Activated T-helper 1 cell treated with anti-CD3 and anti-CD28 coated beads, Interleukin-12 subunit alpha, Interleukin-12 subunit beta, Interleukin-2, Interleukin-4 antibody, amounts not matched to agents 30 ng/mL and 10 ng/mL and 1 ng/mL, durations not matched to agents 14 hours and 24 hours and 36 hours (primary cell): ENCODE results near the gene KRTAP10-12. TPM values are rescaled to one million over a fixed set of nuclear protein-coding genes. Genes with fewer than 3 reads are reported as not detected.
"Not testable (repeated sequence)": the region's sequence is repeated elsewhere in the genome, so short reads cannot be mapped to it uniquely, and the experiment has no call there.

Experiments used
- DNase-seq: peaks from one replicate; pipeline ENCODE4 v3.0.0; 2021; ENCODE audit warnings: low spot score
- H3K27ac Mint-ChIP-seq: one replicate; pipeline ENCODE4 v1.8.0; 2021; ENCODE audit warnings: mild to moderate bottlenecking, mixed read lengths
- H3K27me3 Mint-ChIP-seq: one replicate; pipeline ENCODE4 v1.8.0; 2022; ENCODE audit warnings: mild to moderate bottlenecking, moderate library complexity, mixed read lengths; ENCODE audit not compliant: insufficient read depth
- H3K36me3 Mint-ChIP-seq: one replicate; pipeline ENCODE4 v1.8.0; 2021; ENCODE audit warnings: low read depth, mixed read lengths
- H3K4me1 Mint-ChIP-seq: one replicate; pipeline ENCODE4 v1.8.0; 2021; ENCODE audit warnings: low read depth, mixed read lengths
- H3K4me3 Mint-ChIP-seq: one replicate; pipeline ENCODE4 v1.8.0; 2021; ENCODE audit warnings: mild to moderate bottlenecking, moderate library complexity, mixed read lengths
- H3K9me3 Mint-ChIP-seq: one replicate; pipeline ENCODE4 v1.8.0; 2021; ENCODE audit warnings: mixed read lengths
- intact Hi-C: fragments of 100-400 bp; cut with micrococcal nuclease; formaldehyde crosslinking; loops from one replicate; pipeline ENCODE4 v1.15.1; 2024
- total RNA-seq: library from RNA; stranded (reverse); gene quantifications from 2 replicates; pipeline ENCODE4 v1.2.3, GENCODE V29; 2022

The KRTAP10-12 gene
- total RNA-seq, 1 donor from 2014 or later: not detected

GRCh38 chr21:44681861-44682579 lies 15.0 kb upstream of the KRTAP10-12 start, which contains the start of gene KRTAP12-1:
Gene KRTAP12-1 (minus strand): TSS chr21:44682163. CDS start chr21:44682123, 40 bp downstream.
- Mint-ChIP-seq H3K4me3 (no peak within 1 kb of the TSS), H3K36me3 (no peaks in the 10 kb centered on the region), H3K27me3 (peaks cover 30% of the 10 kb centered on the region), H3K9me3 (no peaks in the 10 kb centered on the region), H3K4me1 (peaks cover 14% of the 10 kb centered on the region), H3K27ac (no peak within 1 kb of the TSS)
- intact Hi-C loops: no loop called here
- no peak for DNase-seq

- H3K9me3 Mint-ChIP-seq: no peaks in the 10 kb centered on the region
- H3K27me3 Mint-ChIP-seq: peaks cover 30% of the 10 kb centered on the region
- H3K4me1 Mint-ChIP-seq: peaks cover 19% of the 10 kb centered on the region
- H3K27ac Mint-ChIP-seq: no peak overlapping the region
- no peaks in the 10 kb centered on the region for H3K36me3 Mint-ChIP-seq
- no peak for DNase-seq
- intact Hi-C loops: no loop called here
- no peak overlapping the region for H3K4me3 Mint-ChIP-seq
These were observed 14.3 kb upstream of the KRTAP10-12 start for GRCh38 chr21:44682580-44683151.

- Mint-ChIP-seq H3K36me3 (no peaks in the 10 kb centered on the region), H3K9me3 (no peaks in the 10 kb centered on the region), H3K27ac (no peak overlapping the region), H3K4me3 (no peak overlapping the region), H3K4me1 (peaks cover 19% of the 10 kb centered on the region), H3K27me3 (peaks cover 27% of the 10 kb centered on the region)
- no peak for DNase-seq
- intact Hi-C loops: no loop called here
These were observed 12.9 kb upstream of the KRTAP10-12 start for GRCh38 chr21:44684077-44684476.

- H3K27me3 Mint-ChIP-seq: peaks cover 23% of the 10 kb centered on the region
- H3K36me3 Mint-ChIP-seq: no peaks in the 10 kb centered on the region
- no peak for DNase-seq
- no peak overlapping the region for H3K4me3 Mint-ChIP-seq
- intact Hi-C loops: no loop called here
- H3K9me3 Mint-ChIP-seq: no peaks in the 10 kb centered on the region
- peaks cover 19% of the 10 kb centered on the region for H3K4me1 Mint-ChIP-seq
- H3K27ac Mint-ChIP-seq: no peak overlapping the region
These were observed 12.5 kb upstream of the KRTAP10-12 start for GRCh38 chr21:44684483-44684882.

GRCh38 chr21:44685050-44685449 lies 11.9 kb upstream of the KRTAP10-12 start:
- H3K4me3 Mint-ChIP-seq, H3K27ac Mint-ChIP-seq, H3K9me3 Mint-ChIP-seq, intact Hi-C loops, DNase-seq, H3K36me3 Mint-ChIP-seq: not testable (repeated sequence)
- peaks cover 23% of the 10 kb centered on the region for H3K27me3 Mint-ChIP-seq
- peaks cover 19% of the 10 kb centered on the region for H3K4me1 Mint-ChIP-seq

- Mint-ChIP-seq H3K9me3 (no peaks in the 10 kb centered on the region), H3K4me3 (peak overlapping the region; percentile 27), H3K27me3 (peaks cover 20% of the 10 kb centered on the region), H3K27ac (no peak overlapping the region), H3K4me1 (peaks cover 19% of the 10 kb centered on the region), H3K36me3 (no peaks in the 10 kb centered on the region)
- intact Hi-C loops: no loop called here
- DNase-seq: no peak
These were observed 10.8 kb upstream of the KRTAP10-12 start for GRCh38 chr21:44686000-44686781.

- H3K36me3 Mint-ChIP-seq: no peaks in the 10 kb centered on the region
- H3K27ac Mint-ChIP-seq: no peak overlapping the region
These were observed 10.0 kb upstream of the KRTAP10-12 start for GRCh38 chr21:44686843-44687561.

GRCh38 chr21:44687671-44688070 lies 9.3 kb upstream of the KRTAP10-12 start:
- intact Hi-C loops: no loop called here
- H3K36me3 Mint-ChIP-seq: no peaks in the 10 kb centered on the region
- peaks cover 15% of the 10 kb centered on the region for H3K27me3 Mint-ChIP-seq
- peaks cover 19% of the 10 kb centered on the region for H3K4me1 Mint-ChIP-seq
- DNase-seq: no peak
- H3K4me3 Mint-ChIP-seq: no peak overlapping the region
- no peak overlapping the region for H3K27ac Mint-ChIP-seq
- peaks cover 4% of the 10 kb centered on the region for H3K9me3 Mint-ChIP-seq

More at GRCh38 chr21:44686843-44687561, 10.0 kb upstream of the KRTAP10-12 start:
- DNase-seq: no peak
- Mint-ChIP-seq H3K4me3 (no peak overlapping the region), H3K9me3 (no peaks in the 10 kb centered on the region), H3K27me3 (peaks cover 21% of the 10 kb centered on the region), H3K4me1 (peaks cover 19% of the 10 kb centered on the region)
- intact Hi-C loops: no loop called here

- peaks cover 18% of the 10 kb centered on the region for H3K27me3 Mint-ChIP-seq
- intact Hi-C loops, H3K36me3 Mint-ChIP-seq, DNase-seq, H3K27ac Mint-ChIP-seq, H3K4me3 Mint-ChIP-seq: not testable (repeated sequence)
- peaks cover 19% of the 10 kb centered on the region for H3K4me1 Mint-ChIP-seq
- peaks cover 19% of the 10 kb centered on the region for H3K9me3 Mint-ChIP-seq
These were observed 7.2 kb upstream of the KRTAP10-12 start for GRCh38 chr21:44689740-44690139.

- Mint-ChIP-seq H3K9me3 (peaks cover 19% of the 10 kb centered on the region), H3K27me3 (peaks cover 28% of the 10 kb centered on the region), H3K36me3 (no peaks in the 10 kb centered on the region), H3K4me1 (peaks cover 8% of the 10 kb centered on the region), H3K4me3 (no peak overlapping the region), H3K27ac (no peak overlapping the region)
- intact Hi-C loops: no loop called here
- DNase-seq: no peak
These were observed 5.3 kb upstream of the KRTAP10-12 start for GRCh38 chr21:44691686-44692085.

- H3K4me3 Mint-ChIP-seq: no peak overlapping the region
- intact Hi-C loops: no loop called here
- DNase-seq: no peak
- peaks cover 19% of the 10 kb centered on the region for H3K9me3 Mint-ChIP-seq
- H3K27ac Mint-ChIP-seq: no peak overlapping the region
- no peaks in the 10 kb centered on the region for H3K36me3 Mint-ChIP-seq
- H3K4me1 Mint-ChIP-seq: no peaks in the 10 kb centered on the region
- H3K27me3 Mint-ChIP-seq: peaks cover 35% of the 10 kb centered on the region
These were observed 4.0 kb upstream of the KRTAP10-12 start for GRCh38 chr21:44692798-44693512.

GRCh38 chr21:44694776-44695175 lies 2.2 kb upstream of the KRTAP10-12 start:
- no peak for DNase-seq
- no peak overlapping the region for H3K27ac Mint-ChIP-seq
- no peaks in the 10 kb centered on the region for H3K36me3 Mint-ChIP-seq
- no peak overlapping the region for H3K4me3 Mint-ChIP-seq
- peaks cover 19% of the 10 kb centered on the region for H3K9me3 Mint-ChIP-seq
- intact Hi-C loops: no loop called here
- no peaks in the 10 kb centered on the region for H3K4me1 Mint-ChIP-seq
- peaks cover 43% of the 10 kb centered on the region for H3K27me3 Mint-ChIP-seq
